Stimulated activated CD4-positive, alpha-beta T cell treated with anti-CD3 and anti-CD28 coated beads, Interleukin-1b, Interleukin-23, amount 100 ng/mL, for 1 hour (primary cell): ENCODE measurements around the gene MRPS27.

ENCODE experiments used
- DNase-seq, 2 donors: peaks; one replicate each; pipeline ENCODE4 v3.0.0-alpha.2; 2020; ENCODE audit warnings: low read depth in 2 of 2

MRPS27 gene

GRCh38 chr5:72231991-72232703 is 87.9 kb downstream of the MRPS27 start:
- no peak for DNase-seq

DNA sequence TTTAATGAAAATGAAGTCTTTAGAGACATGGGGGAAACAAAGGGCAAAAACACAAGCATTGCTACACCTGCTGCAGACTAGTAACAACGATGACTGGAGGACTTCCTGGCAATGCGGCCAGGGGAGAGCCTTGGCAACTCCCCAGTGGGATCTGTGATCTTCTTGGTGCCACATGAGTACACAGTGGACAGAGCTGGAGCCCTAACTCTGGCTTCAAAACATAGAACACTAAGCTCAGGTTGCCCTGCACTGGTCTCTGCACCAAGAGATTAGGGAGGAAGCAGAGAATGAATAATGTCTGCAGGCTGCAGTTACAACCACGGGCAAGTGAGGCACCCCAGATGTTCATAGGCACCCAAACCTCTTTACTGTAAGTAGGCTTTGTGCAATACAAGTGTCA is 91.1 kb downstream of the MRPS27 start:
- no peak for DNase-seq

GRCh38 chr5:72226950-72227349 is 93.1 kb downstream of the MRPS27 start:
- no peak for DNase-seq

GRCh38 chr5:72225741-72226140 is 94.3 kb downstream of the MRPS27 start:
- DNase-seq: no peak

- no peak for DNase-seq
These were observed 95.0 kb downstream of the MRPS27 start for GRCh38 chr5:72224946-72225463.

- DNase-seq: no peak
These were observed 96.7 kb downstream of the MRPS27 start for GRCh38 chr5:72223371-72223770.

DNA sequence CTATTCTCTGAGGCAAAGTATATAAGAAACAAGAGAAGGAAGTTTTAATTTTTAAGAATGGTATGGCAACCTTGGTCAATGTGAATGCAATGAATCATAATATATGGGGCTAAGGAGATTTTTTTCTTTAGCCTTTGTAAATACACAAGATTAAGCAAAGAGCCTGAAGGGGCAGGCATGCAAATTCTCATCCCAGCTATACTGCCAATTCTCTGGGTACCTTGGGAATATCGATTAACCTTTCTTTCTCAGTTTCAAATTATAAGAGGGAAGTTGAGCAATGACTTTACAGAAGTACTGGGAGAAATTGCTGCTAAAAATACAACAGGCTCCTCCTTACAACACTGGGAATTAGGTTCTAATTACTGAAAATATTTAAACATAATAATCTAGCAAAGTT is 97.5 kb downstream of the MRPS27 start:
- no peak for DNase-seq

DNA sequence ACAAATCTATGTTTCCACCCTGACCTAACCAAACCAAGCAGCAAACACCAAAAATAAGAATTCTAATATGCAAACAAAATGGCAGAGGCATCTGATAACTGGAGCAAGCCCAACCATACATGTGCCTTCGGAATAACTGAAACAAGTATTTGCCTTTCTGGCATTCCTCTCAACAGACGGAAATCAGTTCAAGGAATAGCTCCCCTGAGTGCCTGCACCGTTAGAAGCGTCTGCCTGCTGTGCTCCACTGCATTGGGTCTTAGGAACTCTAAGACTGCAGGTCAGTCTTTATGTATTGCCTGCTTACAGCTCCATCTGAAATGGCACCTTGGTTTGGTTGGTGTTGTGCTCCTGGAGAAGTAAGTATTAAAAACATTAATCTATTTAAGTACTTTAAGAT is 98.5 kb downstream of the MRPS27 start:
- DNase-seq: no peak

DNA sequence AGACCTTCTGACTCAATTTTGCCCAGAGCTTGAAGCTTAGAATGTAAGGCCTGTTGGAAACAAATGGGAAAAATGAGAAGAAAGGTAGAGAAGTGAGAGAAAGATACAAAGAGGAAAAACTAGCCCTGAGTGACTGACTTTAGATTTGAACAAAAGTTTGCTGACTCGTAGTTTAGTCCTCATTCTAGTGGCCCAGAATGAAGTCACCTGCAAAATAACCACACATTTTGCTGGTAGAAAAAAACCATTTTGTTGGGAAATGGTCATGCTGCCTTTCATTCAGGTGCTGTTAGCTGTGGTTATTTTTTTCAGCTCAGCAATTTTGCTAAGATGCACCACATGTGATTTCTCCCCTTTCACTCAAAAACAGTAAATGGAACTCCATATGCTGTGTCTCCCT is 98.9 kb downstream of the MRPS27 start:
- no peak for DNase-seq

GRCh38 chr5:72216756-72217155 is 103.3 kb downstream of the MRPS27 start:
- DNase-seq: no peak

GRCh38 chr5:72214168-72214567 is 105.9 kb downstream of the MRPS27 start:
- DNase-seq: no peak

GRCh38 chr5:72213482-72213881 is 106.6 kb downstream of the MRPS27 start:
- no peak for DNase-seq

DNA sequence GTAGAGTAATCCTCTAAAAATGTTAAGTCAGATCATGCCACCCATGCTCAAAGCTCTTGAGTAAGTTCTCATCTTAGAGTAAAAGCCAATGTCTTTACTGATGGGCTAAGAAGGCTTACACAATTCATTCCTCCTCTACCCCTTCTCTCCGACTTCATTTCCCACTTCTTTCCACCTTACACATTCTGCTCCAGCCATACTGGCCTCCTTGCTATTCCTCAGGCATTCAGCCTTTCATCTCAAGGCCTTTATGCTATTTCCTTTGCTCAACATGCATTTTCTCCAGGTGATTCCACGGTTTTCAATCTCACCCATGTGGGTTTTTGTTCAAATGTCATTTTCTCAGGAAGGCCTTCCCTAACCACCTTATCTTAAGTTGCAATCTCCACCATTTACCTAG is 107.9 kb downstream of the MRPS27 start:
- DNase-seq: no peak

GRCh38 chr5:72210888-72211678 is 109.0 kb downstream of the MRPS27 start:
- no peak for DNase-seq

- DNase-seq: no peak
These were observed 110.6 kb downstream of the MRPS27 start for GRCh38 chr5:72209147-72210115.

GRCh38 chr5:72208324-72208926 is 111.6 kb downstream of the MRPS27 start:
- DNase-seq: no peak

DNA sequence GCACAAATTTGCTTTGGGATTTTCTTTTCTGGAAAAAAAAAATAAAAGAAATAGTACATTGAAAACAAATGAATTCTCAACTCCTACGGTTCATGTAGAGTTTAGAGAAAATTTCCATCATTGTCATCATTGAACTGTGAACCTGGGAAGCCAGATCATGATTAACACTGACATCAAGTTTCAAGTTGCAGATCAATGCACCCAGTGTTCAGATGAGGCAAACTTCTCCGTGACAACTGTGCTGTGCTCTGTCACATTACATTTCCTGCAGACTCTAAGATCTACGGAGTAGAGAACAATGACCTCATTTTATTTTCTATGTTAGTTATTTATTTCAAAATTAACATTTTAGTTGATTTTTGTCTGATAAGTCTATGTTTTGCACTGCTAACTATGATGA is 113.0 kb downstream of the MRPS27 start:
- no peak for DNase-seq

DNA sequence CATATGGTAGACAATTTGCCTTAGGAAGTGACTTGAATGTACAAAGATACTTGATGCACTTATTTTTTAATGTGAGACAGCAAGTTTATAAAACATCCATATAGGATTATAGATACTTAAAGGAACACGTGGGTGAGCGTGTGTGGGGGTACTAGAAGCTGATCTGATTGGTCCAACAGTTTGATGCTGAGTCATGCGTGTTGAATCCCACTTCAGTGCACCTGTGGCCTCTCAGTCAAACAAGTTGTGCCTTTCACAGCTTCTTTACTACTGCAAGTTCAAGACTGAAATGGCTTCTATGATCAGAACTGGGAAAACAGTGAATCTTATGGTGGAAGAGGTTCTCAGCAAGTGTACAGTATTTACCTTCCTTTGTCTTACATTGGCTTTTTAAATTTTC is 113.9 kb downstream of the MRPS27 start:
- DNase-seq: no peak

DNA sequence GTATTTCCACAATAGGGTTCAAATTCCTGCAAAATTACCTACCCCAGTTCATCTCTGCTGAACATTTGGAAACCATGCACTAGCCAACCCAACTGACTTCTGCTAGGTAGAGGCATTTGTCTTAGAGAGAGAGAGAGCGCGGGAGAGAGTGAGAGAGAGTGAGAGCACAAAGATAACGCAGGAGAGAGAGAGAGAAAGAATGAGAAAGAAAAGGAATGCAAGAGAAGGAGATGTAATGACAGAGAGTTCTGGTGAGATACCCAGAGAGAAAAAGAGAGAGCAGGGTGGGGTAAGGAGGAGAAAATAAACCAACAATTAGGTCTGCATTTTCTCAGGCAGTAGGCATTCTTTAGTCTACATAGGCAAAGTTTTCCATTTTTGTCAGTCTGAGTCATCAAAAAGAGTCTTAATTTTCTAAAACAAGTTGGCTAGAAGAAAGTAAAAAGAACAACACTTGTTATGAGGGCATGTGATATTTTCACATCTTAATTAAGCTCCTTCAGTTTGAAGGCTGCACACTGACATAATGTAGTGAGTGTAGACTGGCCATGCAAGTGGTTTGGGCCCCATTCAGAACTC is 114.5 kb downstream of the MRPS27 start:
- DNase-seq: no peak

DNA sequence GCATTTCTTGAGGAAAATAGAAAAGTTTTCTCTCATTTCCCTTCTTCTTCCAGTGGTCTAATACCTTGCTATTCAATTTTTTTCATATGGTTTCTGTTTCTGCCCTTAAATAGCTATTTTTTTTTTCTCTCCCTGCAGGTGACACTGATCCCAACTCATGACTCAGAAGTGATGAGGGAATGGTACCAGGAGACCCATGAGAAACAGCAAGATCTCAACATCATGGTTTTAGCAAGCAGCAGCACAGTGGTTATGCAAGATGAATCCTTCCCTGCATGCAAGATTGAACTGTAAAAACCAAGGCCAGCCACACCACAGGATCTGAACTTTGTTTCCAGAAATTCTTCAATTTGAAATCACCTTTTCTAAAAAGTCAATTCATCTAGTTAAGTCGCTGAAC is 115.1 kb downstream of the MRPS27 start:
- DNase-seq: no peak

- DNase-seq: no peak
These were observed 116.7 kb downstream of the MRPS27 start for GRCh38 chr5:72203251-72203845.
